HG02642 (cell line): ENCODE measurements around the gene PPOX.

ENCODE experiments used
- ATAC-seq: cut with Tn5 transposase; IDR thresholded peaks from one replicate; pipeline ENCODE4 v1.9.1; 2021; ENCODE audit warnings: mild to moderate bottlenecking; ENCODE audit not compliant: unreplicated experiment, poor library complexity

Gene PPOX

GRCh38 chr1:161165742-161166668 is at the start of gene PPOX:
PPOX (plus strand) TSS chr1:161166426; CDS start chr1:161166848, 422 bp downstream.
- peak; percentile 92 for ATAC-seq

- ATAC-seq, result peak; percentile 88
Measured at GRCh38 chr1:161117759-161118581, 48.3 kb upstream of the PPOX start, which contains the start of the genes NIT1 and PFDN2. NIT1 (plus strand) TSS chr1:161118105; CDS start chr1:161118177, 72 bp downstream. PFDN2 (minus strand) TSS chr1:161118037; CDS start chr1:161118026, 11 bp downstream.

GRCh38 chr1:161119092-161119903 is 46.9 kb upstream of the PPOX start:
- no peak for ATAC-seq

GRCh38 chr1:161121042-161121650 is 45.1 kb upstream of the PPOX start:
- no peak for ATAC-seq

GRCh38 chr1:161121834-161122233 is 44.4 kb upstream of the PPOX start:
- no peak for ATAC-seq

- no peak for ATAC-seq
Measured at GRCh38 chr1:161122967-161123366, 43.3 kb upstream of the PPOX start.

GRCh38 chr1:161127649-161128048 is 38.6 kb upstream of the PPOX start:
- ATAC-seq, result no peak

GRCh38 chr1:161128591-161129420 is 37.4 kb upstream of the PPOX start:
- no peak for ATAC-seq

GRCh38 chr1:161130266-161130665 is 36.0 kb upstream of the PPOX start:
- no peak for ATAC-seq

- peak; percentile 2 for ATAC-seq
Measured at GRCh38 chr1:161131523-161132409, 34.5 kb upstream of the PPOX start.

GRCh38 chr1:161132410-161133219 is 33.6 kb upstream of the PPOX start, which contains the start of gene DEDD:
DEDD (minus strand) TSS chr1:161132667; CDS start chr1:161124462, 8,205 bp downstream.
- ATAC-seq, result peak; percentile 93

- no peak for ATAC-seq
Measured at GRCh38 chr1:161133220-161133740, 32.9 kb upstream of the PPOX start.

GRCh38 chr1:161137881-161138280 is 28.3 kb upstream of the PPOX start:
- ATAC-seq, result no peak

- no peak for ATAC-seq
Measured at GRCh38 chr1:161138431-161138830, 27.8 kb upstream of the PPOX start.

GRCh38 chr1:161139766-161140165 is 26.5 kb upstream of the PPOX start:
- ATAC-seq, result no peak

GRCh38 chr1:161140755-161141400 is 25.3 kb upstream of the PPOX start:
- no peak for ATAC-seq
